ENCODE data around the gene ENPP6. TPM values are rescaled to one million over a fixed set of nuclear protein-coding genes. Genes with fewer than 3 reads are reported as not detected.

Gene ENPP6
- polyA plus RNA-seq, 2 of the 4 experiments (the other 2 are of a cell fraction), result not detected

DNA sequence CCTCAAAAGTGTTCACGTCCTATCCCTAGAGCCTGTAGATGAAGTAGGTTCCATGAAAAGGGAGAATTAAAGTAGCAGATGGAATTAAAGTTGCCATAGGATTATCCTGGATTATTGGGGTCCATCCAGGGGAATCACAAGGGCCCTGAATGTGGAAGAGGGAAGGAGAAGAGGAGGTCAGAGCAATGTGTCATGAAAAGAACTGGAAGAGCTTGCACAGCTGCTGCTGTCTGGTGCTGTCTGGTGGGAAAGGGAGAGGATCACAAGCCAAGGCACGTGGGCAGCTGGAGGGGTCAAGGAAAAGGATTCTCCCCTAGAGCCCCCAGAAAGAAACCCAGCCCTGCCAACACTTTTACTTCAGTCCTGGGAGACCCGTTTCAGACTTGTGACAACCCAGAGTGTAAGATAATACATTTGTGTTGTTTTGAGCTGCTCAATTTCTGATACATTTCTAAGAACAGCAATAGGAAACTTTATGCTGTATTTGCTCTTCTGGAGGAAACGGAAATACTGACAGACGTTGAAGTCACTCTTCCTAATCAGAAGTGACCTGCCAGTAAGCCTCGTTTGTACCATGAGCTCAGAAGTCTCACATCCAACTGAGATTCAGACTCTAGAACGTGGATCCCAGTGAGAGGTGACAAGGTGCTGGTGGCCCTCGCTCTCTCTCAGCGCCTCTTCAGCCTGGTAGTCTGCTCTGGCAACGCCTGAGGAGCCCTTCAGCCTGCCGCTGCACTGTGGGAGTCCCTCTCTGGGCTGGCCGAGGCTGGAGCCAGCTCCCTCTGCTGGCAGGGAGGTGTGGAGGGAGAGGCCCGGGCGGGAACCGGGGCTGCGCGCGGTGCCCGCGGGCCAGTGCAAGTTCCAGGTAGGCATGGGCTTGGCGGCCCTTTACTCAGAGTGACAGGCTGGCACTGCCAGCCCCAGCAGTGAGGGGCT lies 34.7 kb upstream of the ENPP6 start:
- FAIRE-seq, result no peak
- H3K4me2 ChIP-seq, result no peak overlapping the region
- CTCF ChIA-PET, result interaction anchor here (1.6 to 2.5 kb wide), 3 partner anchors 9 to 23 kb away, joined by 3 to 13 read pairs (median 10); no protein-coding TSS in a partner anchor
- ATAC-seq, result no peak
- DNase-seq (ENCODE audit: low read depth in 1 of 2, low spot score in 1 of 2), result no peak
- no peak for TF ChIP-seq RAD21 (conservative IDR thresholded peaks at IDR 0.05 in 1 of 2, IDR thresholded peaks at IDR 0.05 in 1 of 2)
- H3K4me1 ChIP-seq, result no peaks in the 10 kb centered on the region
- no peaks in the 10 kb centered on the region for H3K9me3 ChIP-seq
- H3K4me3 ChIP-seq, result no peak overlapping the region
- 59% methylated on average over 12 of the region's 21 CpGs for WGBS (ENCODE audit: missing lambda C conversion rate)
- POLR2A ChIA-PET, result no interaction called here
- H3K27ac ChIP-seq, result no peak overlapping the region

DNA sequence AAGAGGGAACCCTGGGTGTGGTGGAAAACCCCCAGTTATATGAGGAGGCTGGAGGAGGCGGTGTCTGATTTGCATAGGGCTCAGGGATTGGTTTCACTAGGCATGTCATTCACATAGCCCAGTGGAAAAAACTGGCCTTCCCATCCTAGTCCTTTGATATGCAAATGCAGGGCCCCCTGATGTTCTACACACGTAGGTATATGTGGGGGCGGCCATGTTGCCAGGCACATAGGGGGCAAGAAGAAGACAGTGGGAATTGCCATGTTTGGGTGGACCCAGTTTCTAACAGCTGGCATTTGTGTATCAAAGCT lies 34.0 kb upstream of the ENPP6 start:
- FAIRE-seq, result no peak
- Histone ChIP-seq H3K9me3 (no peaks in the 10 kb centered on the region), H3K4me2 (no peak overlapping the region), H3K4me1 (no peaks in the 10 kb centered on the region), H3K27ac (no peak overlapping the region), H3K4me3 (no peak overlapping the region)
- CTCF ChIA-PET, result interaction anchor here (0.8 to 2.5 kb wide), 6 partner anchors 10 to 934 kb away, joined by 3 to 13 read pairs (median 4); no protein-coding TSS in a partner anchor
- TF ChIP-seq HOXA7 (CRISPR knock-in tag; IDR thresholded peaks at IDR 0.05) (no peak), ZSCAN20 (CRISPR knock-in tag; IDR thresholded peaks at IDR 0.05) (no peak), FOSL2 (IDR thresholded peaks at IDR 0.05) (no peak), FOSL2 (CRISPR knock-in tag; IDR thresholded peaks at IDR 0.05) (no peak), TP53 (CRISPR knock-in tag; IDR thresholded peaks at IDR 0.05) (no peak), HDAC2 (IDR thresholded peaks at IDR 0.05) (no peak), RAD21 (conservative IDR thresholded peaks at IDR 0.05 in 1 of 2, IDR thresholded peaks at IDR 0.05 in 1 of 2) (no peak), FOSB (CRISPR knock-in tag; IDR thresholded peaks at IDR 0.05) (no peak), KDM5A (IDR thresholded peaks at IDR 0.05) (no peak), GATA3 (IDR thresholded peaks at IDR 0.05; ENCODE audit: borderline replicate concordance) (no peak), CEBPB (IDR thresholded peaks at IDR 0.05) (no peak), HOXB13 (CRISPR knock-in tag; IDR thresholded peaks at IDR 0.05; ENCODE audit: low read depth) (no peak), SMC3 (IDR thresholded peaks at IDR 0.05) (no peak), CHD4 (IDR thresholded peaks at IDR 0.05; ENCODE audit: borderline replicate concordance) (no peak), NR3C1 (IDR thresholded peaks at IDR 0.05) (no peak), MAZ (IDR thresholded peaks at IDR 0.05; ENCODE audit: borderline replicate concordance, low read depth, low read length) (no peak), RCOR1 (IDR thresholded peaks at IDR 0.05; ENCODE audit: low read depth, low read length) (no peak), NPAS2 (CRISPR knock-in tag; IDR thresholded peaks at IDR 0.05; ENCODE audit: borderline replicate concordance) (no peak)
- TF ChIP-seq, protein P1, sequence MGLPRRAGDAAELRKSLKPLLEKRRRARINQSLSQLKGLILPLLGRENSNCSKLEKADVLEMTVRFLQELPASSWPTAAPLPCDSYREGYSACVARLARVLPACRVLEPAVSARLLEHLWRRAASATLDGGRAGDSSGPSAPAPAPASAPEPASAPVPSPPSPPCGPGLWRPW (IDR thresholded peaks at IDR 0.05), result no peak
- TF ChIP-seq, protein P2, sequence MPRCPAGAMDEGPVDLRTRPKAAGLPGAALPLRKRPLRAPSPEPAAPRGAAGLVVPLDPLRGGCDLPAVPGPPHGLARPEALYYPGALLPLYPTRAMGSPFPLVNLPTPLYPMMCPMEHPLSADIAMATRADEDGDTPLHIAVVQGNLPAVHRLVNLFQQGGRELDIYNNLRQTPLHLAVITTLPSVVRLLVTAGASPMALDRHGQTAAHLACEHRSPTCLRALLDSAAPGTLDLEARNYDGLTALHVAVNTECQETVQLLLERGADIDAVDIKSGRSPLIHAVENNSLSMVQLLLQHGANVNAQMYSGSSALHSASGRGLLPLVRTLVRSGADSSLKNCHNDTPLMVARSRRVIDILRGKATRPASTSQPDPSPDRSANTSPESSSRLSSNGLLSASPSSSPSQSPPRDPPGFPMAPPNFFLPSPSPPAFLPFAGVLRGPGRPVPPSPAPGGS (IDR thresholded peaks at IDR 0.05), result no peak
- DNase-seq (ENCODE audit: low read depth in 1 of 2, low spot score in 1 of 2), result no peak
- POLR2A ChIA-PET, result no interaction called here
- ATAC-seq, result no peak
- WGBS (ENCODE audit: missing lambda C conversion rate), result 14% methylated on average over 3 of the region's 3 CpGs

DNA sequence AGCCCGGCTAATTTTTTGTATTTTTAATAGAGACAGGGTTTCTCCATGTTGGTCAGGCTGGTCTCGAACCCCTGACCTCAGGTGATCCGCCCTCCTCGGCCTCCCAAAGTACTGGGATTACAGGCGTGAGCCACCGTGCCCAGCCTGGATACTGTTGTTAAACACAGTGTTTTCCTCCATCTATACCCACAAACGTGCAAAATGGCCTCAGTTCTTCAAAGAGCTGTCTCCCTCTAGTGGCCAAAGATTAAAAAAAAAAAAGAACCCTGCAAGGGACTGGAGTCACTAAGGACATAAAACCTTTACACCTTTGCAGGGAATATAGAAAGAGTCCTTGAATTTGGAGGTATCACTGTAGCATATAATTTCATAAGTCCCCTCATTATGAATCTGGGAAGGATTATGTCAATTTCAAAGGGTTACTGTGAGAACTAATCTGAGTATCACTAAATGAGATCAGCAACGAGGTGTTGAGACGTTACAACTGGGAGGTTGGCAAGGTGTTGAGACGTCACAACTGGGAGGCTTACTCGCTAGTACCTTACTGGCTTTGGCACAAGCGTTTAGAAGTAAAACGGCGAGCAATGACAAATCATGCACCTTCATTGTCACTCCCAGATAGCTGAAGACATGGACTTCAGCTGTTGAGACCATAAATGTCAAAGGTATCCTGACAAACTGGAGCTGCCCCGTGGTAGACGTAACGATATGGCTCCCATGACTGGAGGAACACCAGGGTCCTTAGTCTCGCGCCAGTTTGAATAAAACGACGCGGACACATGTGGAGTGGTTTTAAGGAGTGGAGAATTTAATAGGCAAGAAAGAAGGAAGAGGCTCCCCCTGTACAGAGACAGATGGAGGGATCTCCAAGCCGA lies 33.4 kb upstream of the ENPP6 start:
- ChIA-PET CTCF (interaction anchor here (0.8 to 2.5 kb wide), 6 partner anchors 10 to 934 kb away, joined by 3 to 13 read pairs (median 4); no protein-coding TSS in a partner anchor), POLR2A (no interaction called here)
- H3K4me2 ChIP-seq, result no peak overlapping the region
- no peak overlapping the region for H3K4me3 ChIP-seq
- DNase-seq (ENCODE audit: low read depth in 1 of 2, low spot score in 1 of 2) (peak; percentile 22 to 58), FAIRE-seq (no peak), ATAC-seq (peak; percentile 62 to 89; a peak in 4 of 6 replicates)
- H3K4me1 ChIP-seq, result no peaks in the 10 kb centered on the region
- no peak overlapping the region for H3K27ac ChIP-seq
- 43% methylated on average over 21 of the region's 23 CpGs for WGBS (ENCODE audit: missing lambda C conversion rate)
- TF ChIP-seq, protein P3, sequence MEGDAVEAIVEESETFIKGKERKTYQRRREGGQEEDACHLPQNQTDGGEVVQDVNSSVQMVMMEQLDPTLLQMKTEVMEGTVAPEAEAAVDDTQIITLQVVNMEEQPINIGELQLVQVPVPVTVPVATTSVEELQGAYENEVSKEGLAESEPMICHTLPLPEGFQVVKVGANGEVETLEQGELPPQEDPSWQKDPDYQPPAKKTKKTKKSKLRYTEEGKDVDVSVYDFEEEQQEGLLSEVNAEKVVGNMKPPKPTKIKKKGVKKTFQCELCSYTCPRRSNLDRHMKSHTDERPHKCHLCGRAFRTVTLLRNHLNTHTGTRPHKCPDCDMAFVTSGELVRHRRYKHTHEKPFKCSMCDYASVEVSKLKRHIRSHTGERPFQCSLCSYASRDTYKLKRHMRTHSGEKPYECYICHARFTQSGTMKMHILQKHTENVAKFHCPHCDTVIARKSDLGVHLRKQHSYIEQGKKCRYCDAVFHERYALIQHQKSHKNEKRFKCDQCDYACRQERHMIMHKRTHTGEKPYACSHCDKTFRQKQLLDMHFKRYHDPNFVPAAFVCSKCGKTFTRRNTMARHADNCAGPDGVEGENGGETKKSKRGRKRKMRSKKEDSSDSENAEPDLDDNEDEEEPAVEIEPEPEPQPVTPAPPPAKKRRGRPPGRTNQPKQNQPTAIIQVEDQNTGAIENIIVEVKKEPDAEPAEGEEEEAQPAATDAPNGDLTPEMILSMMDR (IDR thresholded peaks at IDR 0.05), result peak; percentile 42
- TF ChIP-seq ZSCAN20 (CRISPR knock-in tag; IDR thresholded peaks at IDR 0.05) (no peak), RAD21 (conservative IDR thresholded peaks at IDR 0.05 in 1 of 2, IDR thresholded peaks at IDR 0.05 in 1 of 2) (peak; percentile 31 to 54; a peak in 3 of 5 replicates), SMC3 (IDR thresholded peaks at IDR 0.05) (0 out of 3 replicates have a peak, but pooled peaks have one; percentile 21)
- TF ChIP-seq, protein P2 (IDR thresholded peaks at IDR 0.05), result no peak
- H3K9me3 ChIP-seq, result no peaks in the 10 kb centered on the region
